IMR-90 (cell line): Measurements from ENCODE around the gene ZNF774. TPM values are rescaled to one million over a fixed set of nuclear protein-coding genes. Genes with fewer than 3 reads are reported as not detected.

Experiments
- ATAC-seq: fragments of 200-7000 bp; cut with Tn5 transposase; 2 replicates; pipeline ENCODE4 v1.9.1; 2020; ENCODE audit warnings: low read depth, mild to moderate bottlenecking, moderate library complexity
- BruUV-seq: library from RNA; stranded (reverse); fragments of 400-500 nt; replicated peaks from 2 replicates; lab custom pipeline; 2021; lab: Mats Ljungman, UMichigan
- CTCF ChIA-PET: fragments of 300-600 bp; formaldehyde crosslinking; extraction: SDS; loops from one replicate; lab custom pipeline; 2021; ENCODE audit warnings: antibody characterized with exemption; lab: Yijun Ruan, JAX
- POLR2A ChIA-PET: fragments of 300-600 bp; sonication (Branson Sonifier 250); formaldehyde crosslinking; loops from one replicate; lab custom pipeline; 2022; ENCODE audit warnings: antibody characterized with exemption; ENCODE audit not compliant: unreplicated experiment; lab: Charles Lee
- DNase-seq: peaks from one replicate; pipeline ENCODE4 v3.0.0; 2013
- H2AFZ ChIP-seq: replicated peaks from 2 replicates; pipeline ENCODE3; 2013; ENCODE audit warnings: low read length, mild to moderate bottlenecking; ENCODE audit not compliant: poor library complexity
- H2AK5ac ChIP-seq: 2 replicates; pipeline ENCODE4 v1.6.1; 2013; ENCODE audit warnings: low read depth, low read length, inconsistent platforms
- H2AK9ac ChIP-seq: replicated peaks from 2 replicates; pipeline ENCODE3; 2013; ENCODE audit warnings: mild to moderate bottlenecking, low read depth, low read length, moderate library complexity; ENCODE audit not compliant: poor library complexity
- H2BK120ac ChIP-seq: 2 replicates; pipeline ENCODE4 v1.6.1; 2013; ENCODE audit warnings: low read depth, low read length, inconsistent platforms
- H2BK15ac ChIP-seq: 3 replicates; pipeline ENCODE4 v1.6.1; 2013; ENCODE audit warnings: low read depth, low read length, inconsistent platforms
- H2BK20ac ChIP-seq: 2 replicates; pipeline ENCODE4 v1.6.1; 2013; ENCODE audit warnings: low read depth, mild to moderate bottlenecking, inconsistent platforms, low read length, moderate library complexity
- H2BK5ac ChIP-seq: 2 replicates; pipeline ENCODE4 v1.6.1; 2013; ENCODE audit warnings: mild to moderate bottlenecking, low read depth, low read length, inconsistent platforms; ENCODE audit not compliant: poor library complexity, severe bottlenecking
- H3K14ac ChIP-seq: replicated peaks from 2 replicates; pipeline ENCODE4 v1.6.1; 2013; ENCODE audit warnings: low read depth, low read length, inconsistent platforms
- H3K18ac ChIP-seq: 2 replicates; pipeline ENCODE4 v1.6.1; 2013; ENCODE audit warnings: low read depth, low read length, control low read depth
- H3K23ac ChIP-seq: 2 replicates; pipeline ENCODE4 v1.6.1; 2013; ENCODE audit warnings: low read depth, low read length, inconsistent platforms
- H3K27ac ChIP-seq: 2 replicates; pipeline ENCODE4 v1.5.1; 2013; ENCODE audit warnings: mild to moderate bottlenecking, control low read depth, low read length; ENCODE audit not compliant: insufficient read depth
- H3K27me3 ChIP-seq: 2 replicates; pipeline ENCODE4 v1.6.1; 2013; ENCODE audit warnings: low read length; ENCODE audit not compliant: control insufficient read depth, insufficient read depth
- H3K36me3 ChIP-seq: 2 replicates; pipeline ENCODE4 v1.6.1; 2013; ENCODE audit warnings: low read length, mixed read lengths; ENCODE audit not compliant: control insufficient read depth, insufficient read depth
- H3K4ac ChIP-seq: 2 replicates; pipeline ENCODE4 v1.6.1; 2013; ENCODE audit warnings: low read depth, low read length, inconsistent platforms
- H3K4me1 ChIP-seq: 2 replicates; pipeline ENCODE4 v1.6.1; 2013; ENCODE audit warnings: low read length, mixed read lengths; ENCODE audit not compliant: control insufficient read depth, insufficient read depth
- H3K4me2 ChIP-seq: 2 replicates; pipeline ENCODE4 v1.6.1; 2013; ENCODE audit warnings: low read depth, mild to moderate bottlenecking, control low read depth, low read length, moderate library complexity
- H3K4me3 ChIP-seq: 2 replicates; pipeline ENCODE4 v1.5.1; 2013; ENCODE audit warnings: low read depth, mild to moderate bottlenecking, control low read depth, low read length, moderate library complexity; ENCODE audit not compliant: insufficient read depth
- H3K56ac ChIP-seq: 2 replicates; pipeline ENCODE4 v1.6.1; 2013; ENCODE audit warnings: low read length, inconsistent platforms; ENCODE audit not compliant: insufficient read depth; ENCODE audit errors: extremely low read depth
- H3K79me1 ChIP-seq, 2 experiments: 2 replicates each; pipeline ENCODE4 v1.6.1; 2013; ENCODE audit warnings: low read length in 2 of 2, inconsistent platforms in 1 of 2, low read depth in 1 of 2
- H3K9ac ChIP-seq: 2 replicates; pipeline ENCODE4 v1.6.1; 2013; ENCODE audit warnings: low read depth, low read length, control low read depth
- H3K9me1 ChIP-seq: 2 replicates; pipeline ENCODE4 v1.6.1; 2013; ENCODE audit warnings: low read length, inconsistent platforms; ENCODE audit not compliant: insufficient read depth
- H3K9me3 ChIP-seq: 2 replicates; pipeline ENCODE4 v1.6.1; 2013; ENCODE audit warnings: low read length; ENCODE audit not compliant: control insufficient read depth, insufficient read depth
- H4K20me1 ChIP-seq: 2 replicates; pipeline ENCODE4 v1.6.1; 2013; ENCODE audit warnings: low read length, inconsistent platforms; ENCODE audit not compliant: insufficient read depth
- H4K5ac ChIP-seq: 2 replicates; pipeline ENCODE4 v1.6.1; 2013; ENCODE audit warnings: mild to moderate bottlenecking, low read depth, low read length, control low read depth
- H4K8ac ChIP-seq, 2 experiments: 2 replicates each; pipeline ENCODE4 v1.6.1; 2013; ENCODE audit warnings: low read depth in 2 of 2, low read length in 2 of 2, control low read depth in 1 of 2, inconsistent platforms in 1 of 2
- H4K91ac ChIP-seq: 2 replicates; pipeline ENCODE4 v1.6.1; 2013; ENCODE audit warnings: low read depth, low read length, inconsistent platforms; ENCODE audit not compliant: insufficient read depth
- CEBPB ChIP-seq: IDR thresholded peaks from 2 replicates; pipeline ENCODE4 v1.6.1; 2012; ENCODE audit warnings: low read depth, low read length, improper control_type of control experiment
- CTCF ChIP-seq: conservative IDR thresholded peaks from 2 replicates; pipeline ENCODE4 v1.5.1; 2012; ENCODE audit warnings: mild to moderate bottlenecking, low read depth, low read length, improper control_type of control experiment
- ELK1 ChIP-seq: fragments of 150-350 bp; IDR thresholded peaks from 2 replicates; pipeline ENCODE4 v1.6.1; 2016; ENCODE audit warnings: low read depth, mild to moderate bottlenecking, low read length, moderate library complexity, borderline replicate concordance
- FOS ChIP-seq: fragments of 150-350 bp; IDR thresholded peaks from 2 replicates; pipeline ENCODE4 v1.6.1; 2016; ENCODE audit warnings: low read depth, low read length
- MXI1 ChIP-seq: IDR thresholded peaks from 2 replicates; pipeline ENCODE4 v1.6.1; 2012; ENCODE audit warnings: low read depth, mild to moderate bottlenecking, low read length, moderate library complexity, borderline replicate concordance
- NFE2L2 ChIP-seq: fragments of 150-350 bp; IDR thresholded peaks from 2 replicates; pipeline ENCODE4 v1.6.1; 2016; ENCODE audit warnings: low read depth, mild to moderate bottlenecking, low read length
- RAD21 ChIP-seq: IDR thresholded peaks from 2 replicates; pipeline ENCODE4 v1.6.1; 2012; ENCODE audit warnings: low read length, improper control_type of control experiment
- RCOR1 ChIP-seq: IDR thresholded peaks from 2 replicates; pipeline ENCODE4 v1.6.1; 2012; ENCODE audit warnings: mild to moderate bottlenecking, low read length, improper control_type of control experiment; ENCODE audit not compliant: insufficient replicate concordance
- SMC3 ChIP-seq: fragments of 150-350 bp; IDR thresholded peaks from 2 replicates; pipeline ENCODE4 v1.6.1; 2016; ENCODE audit warnings: low read depth, mild to moderate bottlenecking, antibody characterized with exemption, low read length, moderate library complexity
- WGBS, 2 experiments: methylation state at CpG; one replicate each; pipeline versions ENCODE4 v1.1.5 to v1.1.7; 2013; ENCODE audit warnings: missing lambda C conversion rate in 2 of 2; ENCODE audit not compliant: insufficient read length in 1 of 2; ENCODE audit errors: extremely low coverage in 2 of 2; 5-methylcytosine and 5-hydroxymethylcytosine counted together
- dilution Hi-C: fragments of 300-500 bp; cut with HindIII; formaldehyde crosslinking; loops from one replicate; pipeline ENCODE4 v1.14.3; 2018; ENCODE audit warnings: low sequenced_read_pairs; ENCODE audit not compliant: unreplicated experiment
- in situ Hi-C: fragments of 300-500 bp; cut with MboI; formaldehyde crosslinking; loops from 3 replicates; pipeline ENCODE4 v1.14.3; 2019; ENCODE audit warnings: low sequenced_read_pairs, inconsistent platforms, mixed read lengths
- intact Hi-C: fragments of 100-400 bp; cut with micrococcal nuclease; formaldehyde crosslinking; loops from 2 replicates; pipeline ENCODE4 v1.10.0; 2022
- polyA plus RNA-seq, 3 experiments: library from polyadenylated mRNA; depleted of rRNA; stranded (reverse); fragments of >200 nt; gene quantifications; 2 replicates each; pipeline ENCODE4 v1.2.3, GENCODE V29; 2012; ENCODE audit warnings: low replicate concordance in 1 of 3
- total RNA-seq: library from RNA; depleted of rRNA; stranded (reverse); fragments of >200 nt; gene quantifications from 2 replicates; pipeline ENCODE4 v1.2.3, GENCODE V29; 2012

ZNF774 gene
- total and polyA plus RNA-seq, 2 of the 4 experiments (the other 2 are of a cell fraction): 0.91 to 1.1 TPM

GRCh38 chr15:90394074-90394473 is 42.0 kb downstream of the ZNF774 start:
- H3K79me1 ChIP-seq: peaks cover 15 to 65% of the 10 kb centered on the region in 2 experiments
- no peak overlapping the region for H3K9ac ChIP-seq
- no peak overlapping the region for H4K91ac ChIP-seq
- no peak overlapping the region for H3K4me3 ChIP-seq
- H2AFZ ChIP-seq: no peak overlapping the region
- H3K9me1 ChIP-seq: peaks cover 17% of the 10 kb centered on the region
- no CpG with 5 or more reads among the region's 1 CpG for WGBS, 2 experiments
- no peak overlapping the region for H3K18ac ChIP-seq
- no peak overlapping the region for H3K4ac ChIP-seq
- intact Hi-C loops: no loop called here
- peaks cover 74% of the 10 kb centered on the region for H4K20me1 ChIP-seq
- H3K36me3 ChIP-seq: peaks cover 13% of the 10 kb centered on the region
- no peak overlapping the region for H2AK9ac ChIP-seq
- H4K5ac ChIP-seq: peak overlapping the region; percentile 36; the same call in 1 of the 2 replicates
- H3K4me2 ChIP-seq: no peak overlapping the region
- H3K9me3 ChIP-seq: no peaks in the 10 kb centered on the region
- ChIA-PET CTCF (interaction anchor here (0.6 kb wide), 1 partner anchor 1147 kb away, joined by 3 read pairs; no protein-coding TSS in a partner anchor), POLR2A (no interaction called here)
- dilution Hi-C loops: no loop called here
- H2AK5ac ChIP-seq: no peak overlapping the region; the same call in 1 of the 2 replicates
- H2BK5ac ChIP-seq: no peak overlapping the region
- no peak overlapping the region for H2BK15ac ChIP-seq
- no peak overlapping the region for H3K56ac ChIP-seq
- no peak overlapping the region for H3K14ac ChIP-seq
- H2BK20ac ChIP-seq: no peak overlapping the region
- no peak overlapping the region for H3K27ac ChIP-seq
- no peaks in the 10 kb centered on the region for H3K27me3 ChIP-seq
- in situ Hi-C loops: no loop called here
- peaks cover 5% of the 10 kb centered on the region for H3K4me1 ChIP-seq
- no peak overlapping the region for H2BK120ac ChIP-seq
- H4K8ac ChIP-seq: no peak overlapping the region
- TF ChIP-seq ELK1 (no peak), FOS (no peak), CTCF (no peak), NFE2L2 (no peak), SMC3 (no peak), CEBPB (no peak), MXI1 (no peak), RCOR1 (no peak), RAD21 (no peak)
- no TSS peak for BruUV-seq
- ATAC-seq (no peak), DNase-seq (no peak)
- no peak overlapping the region for H3K23ac ChIP-seq
